HepG2 (cell line): ENCODE data around the gene MICALL2. TPM values are rescaled to one million over a fixed set of nuclear protein-coding genes. Genes with fewer than 3 reads are reported as not detected.

Experiments used
- HHEX ChIP-seq: IDR thresholded peaks from 2 replicates; pipeline ENCODE4 v1.6.1; 2016; ENCODE audit warnings: control low read depth
- HNRNPH1 ChIP-seq: fragments of 200-400 bp; formaldehyde crosslinking; optimal IDR thresholded peaks from 2 replicates; pipeline ENCODE3; 2017; ENCODE audit warnings: mild to moderate bottlenecking, low read depth, low read length
- NCOA2 ChIP-seq: sonication (generic); formaldehyde crosslinking; IDR thresholded peaks from 2 replicates; pipeline ENCODE4 v1.8.0; 2022; ENCODE audit warnings: inconsistent platforms
- NFKB2 ChIP-seq: sonication (generic); formaldehyde crosslinking; IDR thresholded peaks from 2 replicates; pipeline ENCODE4 v1.4.0; 2020; ENCODE audit warnings: missing genetic modification reagents, borderline replicate concordance
- PPARG ChIP-seq: conservative IDR thresholded peaks from 2 replicates; pipeline ENCODE4 v1.6.1; 2016; ENCODE audit warnings: missing biosample characterization, missing genetic modification reagents
- SALL1 ChIP-seq: sonication (generic); formaldehyde crosslinking; IDR thresholded peaks from 2 replicates; pipeline ENCODE4 v1.8.0; 2022; ENCODE audit warnings: mild to moderate bottlenecking, missing genetic modification reagents
- TOE1 ChIP-seq: sonication (generic); formaldehyde crosslinking; IDR thresholded peaks from 2 replicates; pipeline ENCODE4 v1.4.0; 2020; ENCODE audit warnings: mild to moderate bottlenecking, missing genetic modification reagents
- ZNF205 ChIP-seq: IDR thresholded peaks from 2 replicates; pipeline ENCODE4 v1.6.1; 2018; ENCODE audit warnings: missing biosample characterization, missing genetic modification reagents
- ZNF567 ChIP-seq: sonication (generic); formaldehyde crosslinking; IDR thresholded peaks from 2 replicates; pipeline ENCODE4 v1.8.1; 2023; ENCODE audit warnings: mild to moderate bottlenecking, missing genetic modification reagents, borderline replicate concordance
- ZNF788 ChIP-seq: sonication (generic); formaldehyde crosslinking; IDR thresholded peaks from 2 replicates; pipeline ENCODE4 v1.5.0; 2020; ENCODE audit warnings: mild to moderate bottlenecking, missing genetic modification reagents, borderline replicate concordance
- polyA plus RNA-seq, 8 experiments: library from polyadenylated mRNA; depleted of rRNA in 3 of 8; stranded (reverse) in 7 of 8; unstranded in 1 of 8; fragments of >200 nt; fragmentation: Illumina TruSeq in 4 of 8; extraction: Trizol in 4 of 8; gene quantifications; 2 replicates each; pipeline versions ENCODE4 v1.2.1 to v1.2.3, GENCODE V29; 2011 to 2016; ENCODE audit warnings: low read depth in 4 of 8, missing spikeins in 1 of 8, mixed read lengths in 1 of 8; ENCODE audit not compliant: insufficient read depth in 1 of 8
- total RNA-seq, 5 experiments: library from RNA; depleted of rRNA; stranded (reverse); fragments of >200 nt; fragmentation: Illumina TruSeq; extraction: Trizol; gene quantifications; 2 replicates each; pipeline ENCODE4 v1.2.3, GENCODE V29; 2016; ENCODE audit warnings: low read depth in 1 of 5
- TF ChIP-seq, protein P1 (sequence below): sonication (generic); formaldehyde crosslinking; IDR thresholded peaks from 2 replicates; pipeline ENCODE4 v1.4.0; 2020; ENCODE audit warnings: missing genetic modification reagents
- TF ChIP-seq, protein P2 (sequence below): IDR thresholded peaks from 2 replicates; pipeline ENCODE4 v1.6.1; 2016; ENCODE audit warnings: mild to moderate bottlenecking, missing biosample characterization, missing genetic modification reagents
- TF ChIP-seq, protein P3 (sequence below): sonication (generic); formaldehyde crosslinking; IDR thresholded peaks from 2 replicates; pipeline ENCODE4 v1.5.1; 2020; ENCODE audit warnings: mild to moderate bottlenecking, missing genetic modification reagents, moderate library complexity
- TF ChIP-seq, protein P4 (sequence below): sonication (generic); formaldehyde crosslinking; IDR thresholded peaks from 2 replicates; pipeline ENCODE4 v1.4.0; 2020; ENCODE audit warnings: missing genetic modification reagents
- TF ChIP-seq, protein P5 (sequence below): sonication (generic); formaldehyde crosslinking; IDR thresholded peaks from 2 replicates; pipeline ENCODE4 v1.4.0; 2020; ENCODE audit warnings: missing genetic modification reagents

The MICALL2 gene
- total and polyA plus RNA-seq, 2 of the 13 experiments (the other 11 are each of a cell fraction or from before 2014, with no cell fraction given), result 5.8 to 12.4 TPM

DNA sequence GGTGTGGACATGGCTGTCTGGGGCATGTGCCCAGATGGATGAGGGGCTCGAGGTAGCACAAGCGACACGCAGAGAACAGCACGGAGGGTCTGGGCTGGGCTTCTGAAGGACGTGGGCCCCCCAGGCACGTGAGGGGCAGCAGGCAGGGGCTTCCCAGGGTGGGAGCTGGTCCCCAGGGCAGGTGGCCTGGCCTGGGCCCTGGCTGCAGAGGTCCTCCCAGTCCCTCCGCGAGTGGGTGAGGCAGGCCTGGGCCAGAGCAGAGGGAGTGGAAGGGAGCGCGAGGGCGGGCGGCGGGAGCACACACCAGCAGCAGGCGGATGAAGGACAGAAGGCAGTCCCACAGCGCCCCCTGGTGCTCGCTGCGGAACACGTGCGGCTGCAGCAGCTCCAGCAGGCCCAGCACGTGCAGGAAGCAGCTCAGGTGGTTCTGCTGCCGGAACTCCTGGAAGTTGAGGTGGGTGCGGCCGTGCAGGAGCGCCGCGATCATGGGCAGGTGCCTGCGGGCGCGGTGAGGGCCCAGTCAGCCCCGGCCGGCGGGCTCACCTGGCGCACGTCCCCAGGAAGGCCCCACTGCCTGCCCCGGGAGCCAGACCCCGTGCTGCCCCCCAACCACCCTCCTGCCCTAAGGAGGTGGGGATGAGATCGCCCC is 14.7 kb upstream of the MICALL2 start (continued):
- TF ChIP-seq, protein P1, sequence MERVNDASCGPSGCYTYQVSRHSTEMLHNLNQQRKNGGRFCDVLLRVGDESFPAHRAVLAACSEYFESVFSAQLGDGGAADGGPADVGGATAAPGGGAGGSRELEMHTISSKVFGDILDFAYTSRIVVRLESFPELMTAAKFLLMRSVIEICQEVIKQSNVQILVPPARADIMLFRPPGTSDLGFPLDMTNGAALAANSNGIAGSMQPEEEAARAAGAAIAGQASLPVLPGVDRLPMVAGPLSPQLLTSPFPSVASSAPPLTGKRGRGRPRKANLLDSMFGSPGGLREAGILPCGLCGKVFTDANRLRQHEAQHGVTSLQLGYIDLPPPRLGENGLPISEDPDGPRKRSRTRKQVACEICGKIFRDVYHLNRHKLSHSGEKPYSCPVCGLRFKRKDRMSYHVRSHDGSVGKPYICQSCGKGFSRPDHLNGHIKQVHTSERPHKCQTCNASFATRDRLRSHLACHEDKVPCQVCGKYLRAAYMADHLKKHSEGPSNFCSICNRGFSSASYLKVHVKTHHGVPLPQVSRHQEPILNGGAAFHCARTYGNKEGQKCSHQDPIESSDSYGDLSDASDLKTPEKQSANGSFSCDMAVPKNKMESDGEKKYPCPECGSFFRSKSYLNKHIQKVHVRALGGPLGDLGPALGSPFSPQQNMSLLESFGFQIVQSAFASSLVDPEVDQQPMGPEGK (CRISPR knock-in tag), result peak; percentile 48
- TF ChIP-seq TOE1 (CRISPR knock-in tag), result no peak
- TF ChIP-seq PPARG (CRISPR knock-in tag), result peak; percentile 40; the same call in 1 of the 2 replicates
- peak; percentile 36; the same call in 1 of the 2 replicates for TF ChIP-seq ZNF205 (CRISPR knock-in tag)
- TF ChIP-seq NCOA2 (CRISPR knock-in tag), result no peak
- no peak for TF ChIP-seq HHEX
- TF ChIP-seq, protein P2, sequence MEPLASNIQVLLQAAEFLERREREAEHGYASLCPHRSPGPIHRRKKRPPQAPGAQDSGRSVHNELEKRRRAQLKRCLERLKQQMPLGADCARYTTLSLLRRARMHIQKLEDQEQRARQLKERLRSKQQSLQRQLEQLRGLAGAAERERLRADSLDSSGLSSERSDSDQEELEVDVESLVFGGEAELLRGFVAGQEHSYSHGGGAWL, result peak; percentile 41; the same call in 1 of the 2 replicates
- TF ChIP-seq, protein P3, sequence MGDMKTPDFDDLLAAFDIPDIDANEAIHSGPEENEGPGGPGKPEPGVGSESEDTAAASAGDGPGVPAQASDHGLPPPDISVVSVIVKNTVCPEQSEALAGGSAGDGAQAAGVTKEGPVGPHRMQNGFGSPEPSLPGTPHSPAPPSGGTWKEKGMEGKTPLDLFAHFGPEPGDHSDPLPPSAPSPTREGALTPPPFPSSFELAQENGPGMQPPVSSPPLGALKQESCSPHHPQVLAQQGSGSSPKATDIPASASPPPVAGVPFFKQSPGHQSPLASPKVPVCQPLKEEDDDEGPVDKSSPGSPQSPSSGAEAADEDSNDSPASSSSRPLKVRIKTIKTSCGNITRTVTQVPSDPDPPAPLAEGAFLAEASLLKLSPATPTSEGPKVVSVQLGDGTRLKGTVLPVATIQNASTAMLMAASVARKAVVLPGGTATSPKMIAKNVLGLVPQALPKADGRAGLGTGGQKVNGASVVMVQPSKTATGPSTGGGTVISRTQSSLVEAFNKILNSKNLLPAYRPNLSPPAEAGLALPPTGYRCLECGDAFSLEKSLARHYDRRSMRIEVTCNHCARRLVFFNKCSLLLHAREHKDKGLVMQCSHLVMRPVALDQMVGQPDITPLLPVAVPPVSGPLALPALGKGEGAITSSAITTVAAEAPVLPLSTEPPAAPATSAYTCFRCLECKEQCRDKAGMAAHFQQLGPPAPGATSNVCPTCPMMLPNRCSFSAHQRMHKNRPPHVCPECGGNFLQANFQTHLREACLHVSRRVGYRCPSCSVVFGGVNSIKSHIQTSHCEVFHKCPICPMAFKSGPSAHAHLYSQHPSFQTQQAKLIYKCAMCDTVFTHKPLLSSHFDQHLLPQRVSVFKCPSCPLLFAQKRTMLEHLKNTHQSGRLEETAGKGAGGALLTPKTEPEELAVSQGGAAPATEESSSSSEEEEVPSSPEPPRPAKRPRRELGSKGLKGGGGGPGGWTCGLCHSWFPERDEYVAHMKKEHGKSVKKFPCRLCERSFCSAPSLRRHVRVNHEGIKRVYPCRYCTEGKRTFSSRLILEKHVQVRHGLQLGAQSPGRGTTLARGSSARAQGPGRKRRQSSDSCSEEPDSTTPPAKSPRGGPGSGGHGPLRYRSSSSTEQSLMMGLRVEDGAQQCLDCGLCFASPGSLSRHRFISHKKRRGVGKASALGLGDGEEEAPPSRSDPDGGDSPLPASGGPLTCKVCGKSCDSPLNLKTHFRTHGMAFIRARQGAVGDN (CRISPR knock-in tag), result peak; percentile 88
- peak; percentile 60; the same call in 1 of the 2 replicates for TF ChIP-seq NFKB2 (CRISPR knock-in tag)
- TF ChIP-seq SALL1, result peak; percentile 50; the same call in 1 of the 2 replicates
- TF ChIP-seq ZNF788 (CRISPR knock-in tag), result peak; percentile 64; the same call in 1 of the 2 replicates
- peak; percentile 90; the same call in 1 of the 2 replicates for TF ChIP-seq ZNF567 (CRISPR knock-in tag)
- TF ChIP-seq, protein P4, sequence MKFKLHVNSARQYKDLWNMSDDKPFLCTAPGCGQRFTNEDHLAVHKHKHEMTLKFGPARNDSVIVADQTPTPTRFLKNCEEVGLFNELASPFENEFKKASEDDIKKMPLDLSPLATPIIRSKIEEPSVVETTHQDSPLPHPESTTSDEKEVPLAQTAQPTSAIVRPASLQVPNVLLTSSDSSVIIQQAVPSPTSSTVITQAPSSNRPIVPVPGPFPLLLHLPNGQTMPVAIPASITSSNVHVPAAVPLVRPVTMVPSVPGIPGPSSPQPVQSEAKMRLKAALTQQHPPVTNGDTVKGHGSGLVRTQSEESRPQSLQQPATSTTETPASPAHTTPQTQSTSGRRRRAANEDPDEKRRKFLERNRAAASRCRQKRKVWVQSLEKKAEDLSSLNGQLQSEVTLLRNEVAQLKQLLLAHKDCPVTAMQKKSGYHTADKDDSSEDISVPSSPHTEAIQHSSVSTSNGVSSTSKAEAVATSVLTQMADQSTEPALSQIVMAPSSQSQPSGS (CRISPR knock-in tag), result no peak
- TF ChIP-seq, protein P5, sequence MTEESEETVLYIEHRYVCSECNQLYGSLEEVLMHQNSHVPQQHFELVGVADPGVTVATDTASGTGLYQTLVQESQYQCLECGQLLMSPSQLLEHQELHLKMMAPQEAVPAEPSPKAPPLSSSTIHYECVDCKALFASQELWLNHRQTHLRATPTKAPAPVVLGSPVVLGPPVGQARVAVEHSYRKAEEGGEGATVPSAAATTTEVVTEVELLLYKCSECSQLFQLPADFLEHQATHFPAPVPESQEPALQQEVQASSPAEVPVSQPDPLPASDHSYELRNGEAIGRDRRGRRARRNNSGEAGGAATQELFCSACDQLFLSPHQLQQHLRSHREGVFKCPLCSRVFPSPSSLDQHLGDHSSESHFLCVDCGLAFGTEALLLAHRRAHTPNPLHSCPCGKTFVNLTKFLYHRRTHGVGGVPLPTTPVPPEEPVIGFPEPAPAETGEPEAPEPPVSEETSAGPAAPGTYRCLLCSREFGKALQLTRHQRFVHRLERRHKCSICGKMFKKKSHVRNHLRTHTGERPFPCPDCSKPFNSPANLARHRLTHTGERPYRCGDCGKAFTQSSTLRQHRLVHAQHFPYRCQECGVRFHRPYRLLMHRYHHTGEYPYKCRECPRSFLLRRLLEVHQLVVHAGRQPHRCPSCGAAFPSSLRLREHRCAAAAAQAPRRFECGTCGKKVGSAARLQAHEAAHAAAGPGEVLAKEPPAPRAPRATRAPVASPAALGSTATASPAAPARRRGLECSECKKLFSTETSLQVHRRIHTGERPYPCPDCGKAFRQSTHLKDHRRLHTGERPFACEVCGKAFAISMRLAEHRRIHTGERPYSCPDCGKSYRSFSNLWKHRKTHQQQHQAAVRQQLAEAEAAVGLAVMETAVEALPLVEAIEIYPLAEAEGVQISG (CRISPR knock-in tag), result peak; percentile 74
- TF ChIP-seq HNRNPH1, result no peak
